K562 (cell line): ENCODE results near the gene ZFYVE26.

Experiments used
- BCLAF1 ChIP-seq, 2 experiments: fragments of 450-650 bp in 1 of 2; IDR thresholded peaks; 2 replicates each; pipeline ENCODE4 v1.6.1; 2011 to 2017; ENCODE audit warnings: low read depth in 2 of 2, antibody characterized with exemption in 1 of 2, borderline replicate concordance in 1 of 2, low read length in 1 of 2, mild to moderate bottlenecking in 1 of 2, mixed read lengths in 1 of 2; ENCODE audit not compliant: control insufficient read depth in 1 of 2
- CREB1 ChIP-seq, 2 experiments: sonication (generic) in 1 of 2; formaldehyde crosslinking in 1 of 2; IDR thresholded peaks; 2 replicates each; pipeline versions ENCODE4 v1.6.1 to v1.8.0; 2012 to 2022; ENCODE audit warnings: inconsistent platforms in 1 of 2, mild to moderate bottlenecking in 1 of 2, missing genetic modification reagents in 1 of 2, moderate library complexity in 1 of 2
- HDAC2 ChIP-seq: fragments of 450-650 bp; IDR thresholded peaks from 2 replicates; pipeline ENCODE4 v1.6.1; 2016; ENCODE audit warnings: mild to moderate bottlenecking
- HNRNPH1 ChIP-seq: fragments of 200-400 bp; formaldehyde crosslinking; optimal IDR thresholded peaks from 2 replicates; pipeline ENCODE3; 2017; ENCODE audit warnings: low read depth, mild to moderate bottlenecking, low read length, moderate library complexity
- NFIX ChIP-seq: fragments of 250-450 bp; sonication (Bioruptor Pico); IDR thresholded peaks from 2 replicates; pipeline ENCODE4 v1.4.0; 2020; ENCODE audit warnings: low read depth, mild to moderate bottlenecking, moderate library complexity
- POLR2H ChIP-seq: IDR thresholded peaks from 2 replicates; pipeline ENCODE4 v1.6.1; 2016; ENCODE audit warnings: missing genetic modification characterization, low read depth, mild to moderate bottlenecking, control low read depth, missing compliant biosample characterization, moderate library complexity
- REST ChIP-seq, 2 experiments: fragments of 450-650 bp; formaldehyde crosslinking in 1 of 2; IDR thresholded peaks; 2 replicates each; pipeline versions ENCODE4 v1.4.0 to v1.6.1; 2014 to 2020; ENCODE audit warnings: mild to moderate bottlenecking in 2 of 2, borderline replicate concordance in 1 of 2, low read depth in 1 of 2
- SAFB ChIP-seq: fragments of 200-400 bp; formaldehyde crosslinking; IDR thresholded peaks from 2 replicates; pipeline ENCODE4 v1.6.1; 2017; ENCODE audit warnings: low read depth, low read length, borderline replicate concordance
- SRF ChIP-seq, 2 experiments: fragments of 250-450, 450-650 bp in 1 of 2; sonication (Bioruptor Pico) in 1 of 2; sonication (generic) in 1 of 2; formaldehyde crosslinking; IDR thresholded peaks; 2 replicates each; pipeline versions ENCODE4 v1.5.0 to v1.5.1; 2020 to 2022; ENCODE audit warnings: mild to moderate bottlenecking in 1 of 2, missing genetic modification reagents in 1 of 2
- USF1 ChIP-seq: sonication (generic); formaldehyde crosslinking; IDR thresholded peaks from 2 replicates; pipeline ENCODE4 v1.9.0; 2022; ENCODE audit warnings: mild to moderate bottlenecking, missing genetic modification reagents
- ZBTB8A ChIP-seq: fragments of 450-650 bp; IDR thresholded peaks from 2 replicates; pipeline ENCODE4 v1.6.1; 2018; ENCODE audit warnings: mild to moderate bottlenecking, moderate library complexity; ENCODE audit not compliant: partially characterized antibody
- ZNF174 ChIP-seq: fragments of 250-450 bp; sonication (Bioruptor Pico); IDR thresholded peaks from 2 replicates; pipeline ENCODE4 v1.4.0; 2020; ENCODE audit warnings: mild to moderate bottlenecking
- ZNF740 ChIP-seq, 3 experiments: fragments of 200-800 bp in 1 of 3; sonication (Bioruptor generic) in 1 of 3; sonication (generic) in 1 of 3; formaldehyde crosslinking in 1 of 3; IDR thresholded peaks; 2 replicates each; pipeline versions ENCODE4 v1.6.1 to v1.8.0; 2016 to 2022; ENCODE audit warnings: mild to moderate bottlenecking in 2 of 3, missing compliant biosample characterization in 2 of 3, missing genetic modification characterization in 2 of 3, missing genetic modification reagents in 1 of 3

GRCh38 chr14:67850066-67850830 is 33.9 kb upstream of the ZFYVE26 start:
- no peak for TF ChIP-seq USF1 (CRISPR knock-in tag)
- TF ChIP-seq ZNF740 (CRISPR knock-in tag; IDR thresholded peaks at IDR 0.05): no peak
- no peak for TF ChIP-seq ZNF740 (tag; IDR thresholded peaks at IDR 0.05)
- no peak for TF ChIP-seq POLR2H
- no peak for TF ChIP-seq HDAC2
- no peak for TF ChIP-seq SAFB
- TF ChIP-seq ZBTB8A: no peak
- TF ChIP-seq SRF (CRISPR knock-in tag; IDR thresholded peaks at IDR 0.05): no peak
- no peak for TF ChIP-seq HNRNPH1
- no peak for TF ChIP-seq BCLAF1 (IDR thresholded peaks at IDR 0.05; ENCODE audit: borderline replicate concordance in 1 of 2, control insufficient read depth in 1 of 2, low read depth in 2 of 2, low read length in 1 of 2)
- TF ChIP-seq CREB1 (IDR thresholded peaks at IDR 0.05): no peak
- no peak for TF ChIP-seq CREB1 (CRISPR knock-in tag; IDR thresholded peaks at IDR 0.05)
- no peak for TF ChIP-seq NFIX (CRISPR knock-in tag)
- TF ChIP-seq ZNF174 (CRISPR knock-in tag): no peak
- TF ChIP-seq REST (IDR thresholded peaks at IDR 0.05; ENCODE audit: borderline replicate concordance): no peak
- TF ChIP-seq REST (CRISPR knock-in tag; IDR thresholded peaks at IDR 0.05; ENCODE audit: low read depth): no peak
